HG03520 (cell line): Measurements from ENCODE around the gene ONECUT1.

Experiments
- ATAC-seq: cut with Tn5 transposase; IDR thresholded peaks from one replicate; pipeline ENCODE4 v1.9.1; 2021; ENCODE audit warnings: mild to moderate bottlenecking, moderate library complexity; ENCODE audit not compliant: unreplicated experiment

Gene ONECUT1

GRCh38 chr15:52783929-52784798, 6.0 kb downstream of the ONECUT1 start:
- ATAC-seq: no peak

GRCh38 chr15:52783191-52783829, 6.8 kb downstream of the ONECUT1 start:
- no peak for ATAC-seq

DNA sequence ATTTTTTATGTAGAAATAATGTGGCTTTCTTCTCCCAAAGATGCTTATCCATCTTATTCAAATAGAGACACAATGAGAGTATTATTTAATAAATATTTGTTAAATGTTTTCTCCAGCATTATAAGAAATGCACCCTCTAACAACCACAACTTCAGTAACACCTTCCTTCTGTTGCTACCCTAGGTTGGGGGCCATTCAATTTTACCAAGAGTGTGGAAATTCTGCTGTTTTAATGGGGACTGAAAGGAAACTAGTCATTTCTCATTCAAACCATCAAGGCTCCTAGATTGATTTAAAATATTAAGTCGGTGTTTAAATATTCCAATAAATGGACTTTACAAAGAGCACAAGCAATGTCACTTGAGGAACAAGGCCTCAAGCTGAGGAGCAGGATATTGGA, 7.6 kb downstream of the ONECUT1 start:
- ATAC-seq: no peak

DNA sequence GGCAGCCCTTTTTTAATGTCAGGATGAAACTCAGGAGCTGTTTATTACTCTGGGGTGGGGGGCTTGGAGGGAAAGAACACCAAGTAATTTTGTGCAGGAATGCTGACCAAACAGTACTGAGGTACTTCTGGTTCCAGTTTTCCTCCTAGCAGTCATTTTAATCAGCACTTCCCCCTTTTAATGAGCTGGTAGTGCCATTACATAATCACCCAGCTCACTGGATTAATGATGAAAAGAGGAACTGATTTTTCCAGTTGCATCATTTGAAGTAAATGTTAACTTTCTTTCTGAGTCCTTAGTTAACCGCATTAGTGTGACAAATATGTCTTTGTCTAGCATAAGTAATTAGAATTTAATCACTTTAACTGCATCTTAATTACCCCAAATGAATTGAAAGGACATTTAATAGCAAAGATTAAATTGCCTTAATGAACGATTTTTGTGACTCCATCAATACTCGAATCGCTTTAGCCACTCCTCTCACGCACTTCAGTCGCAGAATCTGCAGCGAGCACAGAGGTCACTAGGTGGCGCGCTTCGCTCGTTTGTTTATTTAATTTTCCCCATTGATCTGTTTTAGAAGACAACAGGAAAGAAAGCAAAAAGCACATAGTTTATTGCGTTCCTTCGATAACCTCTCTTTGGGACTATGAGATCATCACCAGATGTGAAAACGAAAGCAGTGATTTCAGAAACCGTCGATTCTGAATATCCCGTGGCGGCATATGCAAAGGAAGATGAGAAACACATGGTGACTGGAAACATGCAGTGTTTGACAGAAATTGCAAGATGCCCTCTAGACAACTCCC, 9.8 kb downstream of the ONECUT1 start:
- ATAC-seq: peak; percentile 66

GRCh38 chr15:52778457-52778856, 11.7 kb downstream of the ONECUT1 start:
- ATAC-seq: no peak

DNA sequence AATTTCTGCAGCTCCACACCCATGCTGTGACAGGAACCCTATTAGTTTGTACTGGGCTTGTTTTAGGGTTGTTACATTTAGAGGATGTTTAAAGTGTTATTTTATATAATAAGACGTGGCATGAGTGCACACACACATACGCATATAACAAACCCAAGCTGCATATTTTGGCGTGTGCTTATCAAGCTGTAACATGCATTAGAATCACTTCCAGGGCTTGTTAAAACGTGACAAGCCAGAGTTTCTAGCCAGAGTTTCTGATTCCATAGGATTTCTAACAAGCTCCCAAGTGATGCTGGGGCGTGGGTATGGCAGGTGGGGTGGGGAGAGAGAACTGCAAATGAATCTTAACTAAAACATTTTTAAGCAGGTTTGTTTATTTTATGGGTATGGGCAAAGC, 17.4 kb downstream of the ONECUT1 start:
- ATAC-seq: no peak

DNA sequence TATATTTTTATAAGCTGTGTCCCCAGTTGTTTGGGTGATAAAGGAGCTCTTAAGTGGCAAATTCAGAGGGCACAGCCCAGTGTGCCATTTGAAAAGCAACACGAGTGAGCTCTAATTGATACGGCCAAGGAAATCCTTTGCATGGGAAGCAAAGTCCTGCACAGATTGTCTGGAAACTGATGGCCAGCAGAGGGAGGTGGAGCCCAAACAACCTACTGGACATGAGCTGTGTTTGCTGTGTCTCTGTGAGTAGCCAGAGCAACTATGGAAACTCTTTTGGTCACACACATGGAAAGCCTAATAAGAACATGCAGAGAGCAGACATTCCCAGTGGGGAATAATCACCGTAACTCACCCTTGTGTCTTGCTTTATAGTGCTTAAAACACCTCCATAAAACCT, 24.4 kb downstream of the ONECUT1 start:
- no peak for ATAC-seq

- ATAC-seq: no peak
Observed at GRCh38 chr15:52764731-52765130, 25.4 kb downstream of the ONECUT1 start.

DNA sequence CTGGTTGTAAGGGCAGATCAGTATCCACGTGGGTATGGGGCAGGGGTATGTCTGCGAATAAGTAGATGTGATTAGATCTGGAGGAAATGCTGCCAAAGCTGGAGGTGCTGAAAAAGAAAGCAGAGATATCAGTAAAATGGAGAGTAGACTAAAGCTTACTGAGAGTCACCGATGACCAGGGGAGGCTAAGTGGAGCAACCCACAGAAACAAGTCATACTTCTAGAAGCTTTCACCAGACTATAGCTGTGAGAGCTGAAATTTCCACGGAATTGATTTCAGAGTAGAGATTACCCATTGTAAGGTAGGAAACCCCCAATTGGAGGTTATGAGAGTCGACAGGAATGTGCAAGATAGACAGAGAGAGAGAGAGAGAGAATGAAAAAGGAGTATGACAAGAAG, 27.5 kb downstream of the ONECUT1 start:
- no peak for ATAC-seq

- no peak for ATAC-seq
Observed at GRCh38 chr15:52760562-52760961, 29.6 kb downstream of the ONECUT1 start.

GRCh38 chr15:52759969-52760368, 30.2 kb downstream of the ONECUT1 start:
- no peak for ATAC-seq

- ATAC-seq: no peak
Observed at GRCh38 chr15:52757496-52757895, 32.6 kb downstream of the ONECUT1 start.

DNA sequence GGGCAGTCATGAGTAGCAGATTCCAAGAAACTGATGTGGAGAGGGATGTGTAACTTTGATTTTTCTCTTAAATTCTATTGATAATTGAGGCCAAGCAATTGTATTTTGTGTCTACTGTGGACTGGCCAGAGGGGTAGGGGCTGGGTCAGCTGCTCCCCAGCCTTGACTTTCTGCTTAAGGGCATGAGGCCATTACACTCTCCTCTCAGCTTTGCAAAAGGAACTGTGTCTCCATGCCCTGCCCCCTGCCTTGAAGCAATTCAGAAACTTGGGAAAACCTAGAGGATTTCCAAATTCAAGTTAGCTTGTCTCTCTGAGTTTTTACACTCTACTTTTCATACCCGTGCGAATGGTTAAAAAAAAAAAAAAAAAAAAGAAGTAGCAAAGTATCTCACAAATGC, 38.6 kb downstream of the ONECUT1 start:
- ATAC-seq: no peak

- no peak for ATAC-seq
Observed at GRCh38 chr15:52749258-52749657, 40.9 kb downstream of the ONECUT1 start.

- no peak for ATAC-seq
Observed at GRCh38 chr15:52746162-52746757, 43.9 kb downstream of the ONECUT1 start.

- no peak for ATAC-seq
Observed at GRCh38 chr15:52745326-52746161, 44.6 kb downstream of the ONECUT1 start.

DNA sequence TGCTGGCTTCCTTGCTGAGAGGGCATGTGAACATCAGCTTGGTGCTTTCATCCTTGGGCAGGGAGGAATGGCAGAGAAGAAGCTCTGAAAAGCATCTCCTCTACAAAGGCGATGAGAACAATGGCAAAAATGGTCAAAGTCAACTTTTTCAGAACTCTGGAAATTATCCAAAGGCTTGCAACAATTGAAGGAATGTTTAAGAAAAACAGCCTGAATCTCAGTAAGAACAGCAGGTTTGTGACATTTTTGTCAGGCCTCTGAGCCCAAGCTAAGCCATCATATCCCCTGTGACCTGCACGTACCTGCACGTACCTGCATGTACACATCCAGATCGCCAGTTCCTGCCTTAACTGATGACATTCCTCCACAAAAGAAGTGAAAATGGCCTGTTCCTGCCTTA, 51.8 kb downstream of the ONECUT1 start:
- no peak for ATAC-seq

- ATAC-seq: no peak
Observed at GRCh38 chr15:52737720-52738119, 52.4 kb downstream of the ONECUT1 start.

- no peak for ATAC-seq
Observed at GRCh38 chr15:52735231-52736089, 54.7 kb downstream of the ONECUT1 start.
